ENCODE data around the gene TNKS1BP1.
"Not testable (repeated sequence)": the region's sequence is repeated elsewhere in the genome, so short reads cannot be mapped to it uniquely, and the experiment has no call there.

TNKS1BP1 gene, protein sequence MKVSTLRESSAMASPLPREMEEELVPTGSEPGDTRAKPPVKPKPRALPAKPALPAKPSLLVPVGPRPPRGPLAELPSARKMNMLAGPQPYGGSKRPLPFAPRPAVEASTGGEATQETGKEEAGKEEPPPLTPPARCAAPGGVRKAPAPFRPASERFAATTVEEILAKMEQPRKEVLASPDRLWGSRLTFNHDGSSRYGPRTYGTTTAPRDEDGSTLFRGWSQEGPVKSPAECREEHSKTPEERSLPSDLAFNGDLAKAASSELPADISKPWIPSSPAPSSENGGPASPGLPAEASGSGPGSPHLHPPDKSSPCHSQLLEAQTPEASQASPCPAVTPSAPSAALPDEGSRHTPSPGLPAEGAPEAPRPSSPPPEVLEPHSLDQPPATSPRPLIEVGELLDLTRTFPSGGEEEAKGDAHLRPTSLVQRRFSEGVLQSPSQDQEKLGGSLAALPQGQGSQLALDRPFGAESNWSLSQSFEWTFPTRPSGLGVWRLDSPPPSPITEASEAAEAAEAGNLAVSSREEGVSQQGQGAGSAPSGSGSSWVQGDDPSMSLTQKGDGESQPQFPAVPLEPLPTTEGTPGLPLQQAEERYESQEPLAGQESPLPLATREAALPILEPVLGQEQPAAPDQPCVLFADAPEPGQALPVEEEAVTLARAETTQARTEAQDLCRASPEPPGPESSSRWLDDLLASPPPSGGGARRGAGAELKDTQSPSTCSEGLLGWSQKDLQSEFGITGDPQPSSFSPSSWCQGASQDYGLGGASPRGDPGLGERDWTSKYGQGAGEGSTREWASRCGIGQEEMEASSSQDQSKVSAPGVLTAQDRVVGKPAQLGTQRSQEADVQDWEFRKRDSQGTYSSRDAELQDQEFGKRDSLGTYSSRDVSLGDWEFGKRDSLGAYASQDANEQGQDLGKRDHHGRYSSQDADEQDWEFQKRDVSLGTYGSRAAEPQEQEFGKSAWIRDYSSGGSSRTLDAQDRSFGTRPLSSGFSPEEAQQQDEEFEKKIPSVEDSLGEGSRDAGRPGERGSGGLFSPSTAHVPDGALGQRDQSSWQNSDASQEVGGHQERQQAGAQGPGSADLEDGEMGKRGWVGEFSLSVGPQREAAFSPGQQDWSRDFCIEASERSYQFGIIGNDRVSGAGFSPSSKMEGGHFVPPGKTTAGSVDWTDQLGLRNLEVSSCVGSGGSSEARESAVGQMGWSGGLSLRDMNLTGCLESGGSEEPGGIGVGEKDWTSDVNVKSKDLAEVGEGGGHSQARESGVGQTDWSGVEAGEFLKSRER (N-terminal part only)

DNA sequence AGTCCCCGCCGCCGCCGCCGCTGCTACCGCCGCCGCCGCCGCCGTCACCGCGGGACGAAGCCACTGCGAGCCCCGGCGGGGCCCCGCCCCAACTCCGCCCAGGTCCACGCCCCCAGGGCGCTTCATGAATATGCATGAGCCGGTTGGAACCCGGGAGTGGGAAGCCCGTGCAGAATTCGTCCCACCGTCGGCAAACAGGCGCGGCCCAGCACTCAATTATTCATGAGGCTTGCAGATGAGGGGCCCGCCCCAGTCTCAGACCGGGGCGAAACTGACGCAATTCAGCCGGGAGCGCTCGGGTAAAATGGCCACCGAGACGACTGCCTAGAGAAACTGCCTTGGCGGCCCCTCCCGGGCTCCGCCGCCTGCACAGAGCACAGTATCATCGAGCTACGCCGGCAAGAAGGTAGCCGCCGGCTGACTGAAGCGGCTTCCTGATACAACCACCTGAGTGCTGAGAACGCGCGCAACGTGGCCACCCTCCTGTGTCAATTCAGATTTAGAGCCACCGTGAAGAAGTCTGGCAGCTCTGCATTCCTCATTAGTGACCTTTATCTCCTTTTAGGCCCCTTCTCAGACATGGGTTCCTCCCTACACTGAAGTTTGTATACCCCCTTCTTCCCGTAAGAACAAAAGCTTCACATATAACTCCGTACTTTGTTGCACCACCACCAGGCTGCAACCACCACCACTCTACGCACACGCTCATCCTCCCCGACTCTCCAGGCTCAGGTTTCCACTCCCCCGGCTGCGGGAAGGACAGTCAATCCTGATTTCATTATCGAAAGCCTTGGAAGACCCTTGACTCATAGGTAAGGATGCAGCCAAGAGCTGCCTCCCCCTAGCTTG, at the start of gene TNKS1BP1:
Gene TNKS1BP1 (minus strand): TSS at position 67 of the 849 bp plus-strand sequence. CDS start 3,067 bp downstream, outside the sequence.
- peak; percentile 95 to 96 for DNase-seq

DNA sequence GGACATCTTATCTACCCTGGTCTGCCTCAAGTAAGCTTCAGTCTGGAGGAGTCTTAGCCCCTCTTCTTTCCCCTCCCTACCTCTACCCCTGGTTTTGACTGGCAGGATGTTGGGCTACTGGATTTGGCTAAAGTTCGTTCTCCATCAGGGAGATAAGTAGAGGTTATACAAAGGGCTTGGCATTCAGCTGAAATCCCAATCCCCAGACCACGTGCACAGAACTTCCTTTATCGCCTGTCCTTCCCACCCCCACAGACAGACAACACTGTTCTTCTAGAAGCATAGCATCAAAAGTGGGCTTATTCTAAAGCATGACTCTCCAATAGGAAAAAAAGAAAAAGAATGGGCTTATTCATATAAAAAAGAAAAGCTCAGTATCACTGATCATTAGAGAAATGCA, 48.4 kb upstream of the TNKS1BP1 start:
- DNase-seq: no peak

DNA sequence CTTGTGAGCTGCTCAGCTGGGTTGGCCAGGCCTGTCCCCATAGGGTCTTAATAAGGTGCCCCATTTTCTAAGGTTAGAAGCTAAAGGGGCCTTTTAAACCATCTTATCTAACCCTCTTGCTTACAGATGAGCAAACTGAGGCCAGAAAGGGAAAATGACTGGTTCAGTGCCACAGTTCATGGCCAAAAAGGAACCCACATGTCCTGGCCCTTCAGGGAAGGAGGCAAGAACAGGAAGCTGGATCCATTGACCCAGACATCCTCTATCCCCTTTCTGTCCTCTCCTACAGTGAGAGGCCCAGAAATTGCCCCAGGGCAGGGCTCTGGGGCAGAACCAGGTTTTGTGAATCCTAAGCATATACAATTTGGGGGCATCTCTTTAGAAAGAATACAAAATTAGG, 46.2 kb upstream of the TNKS1BP1 start:
- DNase-seq: no peak

DNA sequence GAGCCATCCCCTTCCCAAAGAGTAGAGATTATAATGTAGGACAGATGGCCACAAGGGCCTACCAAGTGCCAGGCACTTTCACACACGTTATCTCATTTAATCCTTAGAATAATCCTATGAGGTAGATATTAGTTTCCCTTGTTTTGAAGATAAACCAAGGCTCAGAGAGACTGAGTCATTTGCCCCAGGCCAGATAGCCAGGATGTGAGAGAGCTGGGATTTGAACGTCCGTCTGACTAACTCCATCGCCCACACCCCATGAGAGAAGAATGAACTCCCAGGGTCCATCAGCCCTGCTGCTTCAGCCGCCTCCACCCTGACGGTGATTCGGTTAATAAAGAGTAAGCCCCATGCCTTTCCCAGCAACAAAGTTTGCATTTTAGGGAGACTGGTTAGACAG, 45.5 kb upstream of the TNKS1BP1 start:
- no peak for DNase-seq

DNA sequence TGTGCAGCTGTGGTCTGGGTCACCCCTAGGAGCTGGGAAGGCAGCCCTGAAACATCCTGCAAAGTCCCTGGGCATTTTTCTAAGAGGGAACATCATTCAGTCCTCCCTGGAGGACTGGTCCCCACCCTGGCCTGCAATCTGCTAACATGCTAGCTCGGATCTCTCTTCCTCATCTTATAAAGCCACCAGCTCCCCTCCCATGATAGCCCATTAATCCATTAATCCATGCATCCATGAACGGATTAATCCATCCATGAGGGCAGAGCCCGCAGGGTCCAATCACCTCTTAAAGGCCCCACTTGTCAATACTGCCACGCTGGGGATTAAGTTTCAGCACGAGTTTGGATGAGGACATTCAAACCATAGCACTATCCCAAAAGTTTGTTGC, 44.1 kb upstream of the TNKS1BP1 start:
- no peak for DNase-seq

DNA sequence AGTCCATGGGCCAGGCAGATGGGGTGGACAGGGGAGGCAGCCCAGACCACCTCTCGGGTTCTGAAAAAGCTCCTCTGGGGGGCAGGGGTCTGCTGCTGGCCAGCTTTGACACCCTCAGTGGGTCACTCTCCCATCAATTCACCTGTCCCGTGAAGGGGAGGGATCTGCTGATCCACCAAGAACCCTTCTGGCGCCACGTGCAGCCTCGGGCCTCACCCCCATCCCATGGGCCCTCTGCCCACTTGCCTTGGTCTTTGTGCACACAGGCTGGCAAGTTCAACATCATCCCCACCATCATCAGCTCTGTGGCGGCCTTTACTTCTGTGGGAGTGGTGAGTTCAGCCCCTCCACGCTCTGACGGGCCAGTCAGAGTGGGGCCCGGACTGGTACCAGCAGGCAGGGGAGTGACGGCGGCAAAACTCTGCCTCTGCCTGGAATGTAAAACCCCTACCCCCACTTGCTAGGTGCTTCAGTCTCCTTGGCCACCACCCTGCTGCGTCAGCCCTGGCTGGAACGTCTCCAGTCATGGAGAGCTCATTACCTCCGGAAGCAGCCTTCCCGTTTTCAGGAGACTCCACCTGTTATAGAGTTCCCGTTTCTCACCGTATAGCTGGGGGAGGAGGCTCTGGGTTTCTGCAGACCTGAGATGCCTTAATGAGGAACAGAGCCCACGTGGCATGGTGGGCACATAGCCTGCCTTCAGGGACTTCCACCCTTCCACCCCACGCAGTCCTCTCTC, 43.5 kb upstream of the TNKS1BP1 start:
- no peak for DNase-seq

DNA sequence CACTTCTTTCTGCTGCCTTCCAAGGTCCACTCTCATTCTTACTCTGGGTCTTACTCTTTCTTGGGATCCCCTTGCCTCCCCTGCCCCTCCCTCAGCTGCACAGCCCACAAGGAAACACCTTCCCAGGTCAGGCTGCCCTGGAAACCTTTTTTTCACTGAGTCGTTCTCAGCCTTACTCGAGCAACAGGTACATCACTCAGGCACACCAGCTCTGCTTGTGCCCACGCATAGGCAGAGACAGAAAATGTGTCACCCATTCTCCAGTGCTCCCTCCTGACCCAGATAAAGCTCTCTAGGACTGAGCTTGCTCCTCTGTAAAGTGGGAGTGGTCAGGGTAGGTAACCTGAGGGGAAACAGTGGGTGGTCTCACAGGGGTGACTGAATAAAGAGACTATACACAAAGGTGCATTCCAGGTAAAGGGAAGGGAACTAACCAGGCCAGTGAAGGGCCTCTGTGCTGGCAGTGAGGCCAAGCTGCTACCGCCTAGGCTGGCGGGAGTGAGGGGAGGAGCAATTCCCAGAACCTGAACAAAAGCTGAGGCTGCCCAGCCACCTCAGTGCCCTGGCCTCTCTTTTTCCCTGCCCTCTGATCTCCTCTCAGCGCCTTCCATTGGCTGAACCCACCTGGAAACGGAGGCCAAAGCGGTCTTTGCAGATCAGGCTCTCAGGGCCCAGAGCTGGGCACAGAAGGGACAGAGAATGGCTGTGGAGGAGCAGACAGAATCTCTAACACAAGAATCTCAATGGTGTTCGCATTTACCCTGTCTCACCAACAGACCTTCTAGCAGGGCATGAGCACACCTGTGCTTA, 40.3 kb upstream of the TNKS1BP1 start:
- DNase-seq: no peak

DNA sequence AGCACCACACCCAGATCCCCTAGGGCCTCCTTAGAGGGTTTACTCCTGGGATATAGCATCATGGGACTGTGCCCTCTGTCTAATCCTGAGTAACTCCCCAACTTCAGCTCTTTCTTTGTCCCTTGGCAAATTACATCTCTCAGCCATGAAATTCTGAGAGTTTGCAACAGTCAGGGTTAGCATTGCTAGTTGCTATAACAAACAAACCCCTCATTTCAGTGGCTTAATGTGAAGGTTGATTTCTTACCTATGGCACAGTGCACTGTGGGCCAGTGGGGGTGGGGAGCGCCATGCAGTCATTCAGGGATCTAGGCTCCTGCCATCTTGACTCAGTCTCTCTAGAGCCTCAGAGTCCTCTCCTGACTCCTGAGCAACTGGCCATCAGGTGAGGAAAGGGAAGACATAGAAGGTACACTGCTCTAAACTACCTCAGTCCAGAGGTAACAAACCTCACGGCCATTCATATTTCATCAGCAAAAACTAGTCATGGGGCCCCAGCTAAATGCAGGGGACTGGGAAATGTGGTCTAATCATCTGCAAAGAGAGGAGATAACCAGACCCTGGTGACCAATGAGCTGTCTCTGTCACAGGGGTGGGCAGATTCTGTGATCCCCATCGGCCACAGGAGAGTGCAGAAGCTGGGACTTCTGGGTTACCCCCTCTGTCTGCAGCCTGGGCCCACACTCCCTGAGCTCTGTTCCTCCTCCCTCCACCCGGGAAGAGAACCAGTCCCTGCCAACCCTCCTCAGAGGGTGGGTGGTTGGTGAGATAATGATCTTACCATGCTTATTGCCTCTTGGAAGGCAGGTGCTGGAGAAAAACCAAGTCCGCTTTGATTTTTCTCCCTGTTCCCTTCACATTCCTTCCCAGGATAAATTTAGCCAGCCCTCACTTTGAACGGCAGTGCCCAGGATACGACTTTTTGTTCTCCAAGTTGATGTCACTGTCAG, 38.7 kb upstream of the TNKS1BP1 start:
- no peak for DNase-seq

DNA sequence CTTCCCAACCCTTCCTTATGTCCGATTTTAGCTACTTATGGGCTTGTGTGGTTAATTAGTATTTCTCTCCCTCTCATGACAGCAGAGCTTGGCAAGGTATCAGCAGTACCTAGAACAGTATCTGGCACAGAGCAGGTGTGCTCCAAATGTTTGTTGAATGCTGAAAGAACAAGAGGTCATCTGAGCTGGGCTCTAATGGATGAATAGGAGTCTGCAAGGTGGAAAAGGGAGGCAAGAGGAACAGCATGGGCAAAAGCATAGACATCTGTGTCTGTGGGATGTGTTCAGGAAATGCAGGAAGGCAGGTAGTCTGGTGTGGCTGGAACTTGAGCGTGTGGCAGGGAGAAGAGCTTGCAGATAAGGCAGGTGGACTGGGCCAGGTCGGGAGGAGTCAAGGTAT, 37.2 kb upstream of the TNKS1BP1 start:
- no peak for DNase-seq

DNA sequence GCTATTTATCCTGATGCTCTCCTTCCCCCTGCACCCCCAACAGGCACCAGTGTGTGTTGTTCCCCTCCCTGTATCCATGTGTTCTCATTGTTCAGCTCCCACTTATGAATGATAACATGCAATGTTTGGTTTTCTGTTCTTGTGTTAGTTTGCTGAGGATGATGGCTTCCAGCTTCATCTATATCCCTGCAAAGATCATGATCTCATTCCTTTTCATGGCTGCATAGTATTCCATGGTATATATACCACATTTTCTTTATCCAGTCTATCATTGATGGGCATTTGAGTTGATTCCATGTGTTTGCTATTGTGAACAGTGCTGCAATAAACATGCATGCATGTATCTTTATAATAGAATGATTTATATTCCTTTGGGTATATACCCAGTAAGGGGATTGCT, 36.7 kb upstream of the TNKS1BP1 start:
- not testable (repeated sequence) for DNase-seq

DNA sequence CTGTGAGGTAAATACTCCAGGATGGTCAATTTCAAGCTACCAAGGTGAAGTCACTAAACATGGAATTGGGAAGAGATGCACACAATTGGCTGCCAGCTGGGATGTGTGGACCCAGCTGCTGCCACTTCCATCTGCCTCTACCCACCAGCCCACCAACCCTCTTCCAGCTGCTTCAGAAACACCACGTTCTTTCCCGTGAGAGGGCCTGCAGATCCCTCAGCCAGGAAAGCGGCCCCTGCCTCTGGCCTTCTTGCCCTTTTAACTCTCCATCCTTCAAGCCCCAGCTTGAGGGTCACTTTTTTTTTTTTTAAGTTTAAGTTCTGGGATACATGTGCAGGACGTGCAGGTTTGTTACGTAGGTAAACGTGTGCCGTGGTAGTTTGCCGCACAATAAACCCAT, 36.2 kb upstream of the TNKS1BP1 start:
- no peak for DNase-seq

DNA sequence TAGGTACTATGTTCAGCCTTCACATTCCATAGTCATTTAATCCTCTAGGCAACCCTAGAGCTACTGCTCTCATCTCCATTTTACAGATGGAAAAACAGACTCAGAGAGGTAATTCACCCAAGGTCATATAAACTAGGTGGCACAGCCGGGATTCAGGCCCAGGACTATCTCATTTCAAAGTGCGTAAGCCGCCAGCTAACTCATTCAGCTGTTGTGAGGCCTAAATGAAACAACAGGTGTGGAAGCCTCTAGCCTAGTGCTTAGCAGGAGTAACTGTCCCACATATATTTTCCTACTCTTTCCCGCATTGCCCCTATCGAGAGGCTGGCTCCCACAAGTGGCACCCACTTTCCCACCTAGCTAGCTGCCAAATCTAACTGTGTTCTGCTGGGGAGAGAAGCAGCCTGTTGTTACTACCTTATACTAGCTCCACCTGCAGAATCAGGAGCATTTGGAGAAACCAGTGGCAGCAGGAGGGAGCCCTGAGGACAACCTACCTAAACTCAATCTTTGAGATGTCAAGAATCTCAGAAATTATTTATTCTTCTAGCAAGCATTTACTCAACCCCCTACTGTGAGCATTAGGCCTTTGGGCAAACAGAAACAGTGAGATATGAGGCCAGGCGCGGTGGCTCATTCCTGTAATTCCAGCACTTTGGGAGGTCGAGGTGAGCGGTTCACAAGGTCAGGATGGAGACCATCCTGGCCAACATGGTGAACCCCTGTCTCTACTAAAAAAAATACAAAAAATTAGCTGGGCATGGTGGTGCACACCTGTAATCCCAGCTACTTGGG, 35.3 kb upstream of the TNKS1BP1 start:
- no peak for DNase-seq

DNA sequence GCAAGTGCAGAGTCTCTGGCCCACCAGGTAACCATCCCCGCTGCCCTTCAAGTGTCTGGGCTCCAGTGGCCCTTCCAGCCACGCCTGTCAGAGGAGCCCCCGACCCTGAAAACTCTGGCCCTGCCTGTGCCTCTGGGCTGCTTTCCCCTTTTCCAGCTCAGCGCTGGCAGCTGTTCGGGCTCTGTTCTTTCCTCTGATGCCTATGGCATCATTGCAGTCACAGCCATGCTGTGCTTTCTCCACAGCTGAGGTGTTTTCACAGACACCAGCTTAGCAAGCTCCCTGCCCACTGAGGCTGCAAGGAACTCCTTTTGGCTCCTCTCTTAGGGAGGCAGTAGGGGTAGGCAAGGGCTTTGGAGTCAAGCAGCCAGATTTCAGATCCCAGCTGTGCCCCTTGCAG, 34.6 kb upstream of the TNKS1BP1 start:
- DNase-seq: no peak

DNA sequence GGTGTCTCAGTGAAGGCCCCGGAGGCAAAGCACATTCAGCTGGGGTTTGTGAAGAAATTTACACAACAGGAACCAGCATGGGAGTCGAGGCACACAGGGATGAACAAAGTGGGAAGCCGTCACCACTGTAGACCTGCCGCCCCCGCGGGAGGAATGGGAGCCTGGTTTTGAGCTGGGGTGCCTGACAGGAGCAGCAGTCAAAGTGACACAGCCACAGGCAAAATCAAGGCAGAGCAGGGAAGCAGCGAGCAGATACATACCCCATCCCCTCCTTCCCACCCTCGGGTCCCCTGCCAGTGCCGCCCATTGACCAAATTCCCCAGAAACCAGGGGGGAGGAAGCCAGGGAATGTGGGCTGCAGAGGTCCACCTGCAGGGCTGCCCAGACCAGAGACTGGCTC, 34.2 kb upstream of the TNKS1BP1 start:
- no peak for DNase-seq

DNA sequence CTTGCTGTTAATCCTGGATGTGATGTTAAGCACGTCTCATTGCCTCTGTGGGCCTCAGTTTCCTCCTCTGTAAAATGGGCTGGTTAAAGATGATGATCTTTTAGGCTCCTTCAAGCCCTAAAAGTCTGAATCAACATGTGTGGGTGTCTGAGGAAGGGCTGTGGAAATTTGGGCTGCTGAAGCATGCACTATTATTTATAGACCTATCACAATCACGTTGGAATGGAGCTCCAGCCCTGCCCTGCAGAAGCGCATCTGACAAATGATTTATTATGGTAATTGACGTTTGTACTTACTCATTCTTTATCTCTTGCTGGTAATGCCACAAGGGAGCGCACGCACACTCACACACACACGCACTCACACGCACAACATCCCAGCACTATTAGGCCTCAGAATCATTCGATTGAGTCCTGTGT, 33.8 kb upstream of the TNKS1BP1 start:
- DNase-seq: no peak

DNA sequence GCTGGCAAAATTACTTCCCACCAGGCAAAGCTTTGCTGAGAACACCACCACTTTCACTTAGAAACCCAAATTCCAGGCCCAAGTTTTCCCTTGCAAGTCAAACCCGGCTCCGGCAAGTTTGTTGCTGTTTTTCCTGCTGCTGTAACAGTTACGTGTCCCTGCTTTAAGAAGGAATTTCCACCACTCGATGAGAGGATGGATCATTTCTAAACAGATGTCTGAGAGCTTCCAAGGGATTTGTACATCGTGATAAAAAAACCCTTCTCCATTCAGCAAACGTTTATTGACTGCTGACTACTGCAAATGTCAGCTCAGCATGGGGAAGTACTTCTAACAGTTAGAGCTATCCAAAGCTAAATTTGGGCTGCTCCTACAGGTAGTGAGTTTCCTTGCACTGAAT, 33.1 kb upstream of the TNKS1BP1 start:
- no peak for DNase-seq

DNA sequence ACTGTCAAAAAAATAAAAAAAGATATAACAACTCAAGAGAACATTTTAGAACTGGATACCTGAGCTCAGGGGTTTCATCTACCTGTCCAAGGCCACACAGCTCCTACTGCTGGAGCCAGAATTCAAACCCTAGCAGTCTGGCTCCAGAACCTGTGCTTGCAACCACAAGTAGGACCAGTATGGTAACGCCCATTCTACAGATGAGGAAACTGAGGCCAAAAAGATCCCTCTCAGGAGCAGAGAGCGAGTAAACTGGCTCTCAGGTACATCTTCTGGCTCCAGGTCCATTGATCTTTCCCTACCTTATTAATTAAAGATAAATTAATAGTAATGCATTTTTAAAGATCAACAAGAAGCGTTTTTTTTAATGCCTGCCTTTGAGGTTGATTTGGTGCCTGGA, 32.6 kb upstream of the TNKS1BP1 start:
- DNase-seq: no peak

DNA sequence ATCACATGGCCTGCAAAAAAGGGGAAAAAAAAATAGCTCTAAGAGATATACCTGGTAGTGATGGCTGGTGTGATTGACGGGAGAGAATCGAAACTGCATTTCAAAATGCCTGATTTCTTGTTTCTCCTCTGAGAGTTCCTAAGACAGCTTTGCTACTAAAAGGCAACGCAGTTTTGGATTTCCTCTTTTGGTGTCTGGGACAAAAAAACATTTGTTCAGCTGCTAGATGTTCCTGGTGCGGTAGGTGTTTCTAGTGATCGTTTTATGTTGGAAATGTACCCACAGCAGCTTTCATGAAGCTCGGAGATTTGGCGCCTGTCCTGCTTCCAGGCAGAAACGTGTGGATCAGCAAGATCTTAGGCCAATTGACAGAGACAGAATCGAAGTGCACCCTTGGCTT, 31.5 kb upstream of the TNKS1BP1 start:
- DNase-seq: no peak

DNA sequence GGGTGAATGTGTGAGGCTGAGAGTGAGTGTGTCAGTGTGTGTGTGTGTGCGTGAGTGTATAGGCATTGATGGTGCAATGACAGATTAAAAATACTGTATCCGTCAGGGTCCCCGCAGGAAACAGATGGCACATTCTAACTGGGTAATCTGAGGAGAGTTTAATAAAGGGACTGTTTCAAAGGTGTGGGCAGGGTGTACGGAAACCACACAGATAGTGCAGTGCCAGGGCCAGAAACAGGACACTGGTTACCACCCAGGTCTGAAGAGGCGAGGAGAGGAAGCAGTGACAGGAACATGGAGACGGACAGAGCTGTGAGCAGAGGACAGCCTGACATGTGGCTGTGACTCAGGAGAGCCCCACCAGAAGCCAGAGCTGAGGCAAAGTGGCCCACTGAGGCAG, 29.9 kb upstream of the TNKS1BP1 start:
- no peak for DNase-seq
